HAP-1 (cell line): Measurements from ENCODE around the gene CNNM3.
"Not testable (repeated sequence)": the region's sequence is repeated elsewhere in the genome, so short reads cannot be mapped to it uniquely, and the experiment has no call there.

Source experiments
- DNase-seq, 2 experiments: peaks; one replicate each; pipeline ENCODE4 v3.0.0-alpha.2; 2016 to 2020; ENCODE audit warnings: low spot score in 2 of 2
- H3K27me3 ChIP-seq: fragments of 250-450 bp; sonication (Bioruptor Pico); 2 replicates; pipeline ENCODE4 v1.5.1; 2020; ENCODE audit warnings: low read depth, mild to moderate bottlenecking, moderate library complexity
- H3K36me3 ChIP-seq: fragments of 250-450 bp; sonication (Bioruptor Pico); replicated peaks from 2 replicates; pipeline ENCODE4 v1.5.1; 2020; ENCODE audit warnings: mild to moderate bottlenecking
- H3K4me1 ChIP-seq: fragments of 250-450 bp; sonication (Bioruptor Pico); 2 replicates; pipeline ENCODE4 v1.5.1; 2020; ENCODE audit warnings: mild to moderate bottlenecking
- H3K4me3 ChIP-seq: fragments of 250-450 bp; sonication (Bioruptor Pico); 2 replicates; pipeline ENCODE4 v1.5.1; 2020; ENCODE audit warnings: mild to moderate bottlenecking, moderate library complexity
- H3K9me3 ChIP-seq: fragments of 250-450 bp; sonication (Bioruptor Pico); 2 replicates; pipeline ENCODE4 v1.5.1; 2020; ENCODE audit warnings: mild to moderate bottlenecking, moderate library complexity
- in situ Hi-C: fragments of 300-500 bp; cut with MboI; formaldehyde crosslinking; loops from 3 replicates; pipeline ENCODE4 v1.14.3; 2020; ENCODE audit warnings: low sequenced_read_pairs, inconsistent platforms, mixed read lengths

CNNM3 gene

GRCh38 chr2:96848264-96848663, 32.2 kb downstream of the CNNM3 start:
- Histone ChIP-seq H3K27me3 (no peaks in the 10 kb centered on the region), H3K9me3 (no peaks in the 10 kb centered on the region)
- in situ Hi-C loops, result no loop called here

GRCh38 chr2:96852667-96853066, 36.6 kb downstream of the CNNM3 start:
- in situ Hi-C loops, result loop anchor here (25.0 kb wide), 1 partner anchor 260 kb away; the partner anchor contains the start of gene ANKRD36
- Histone ChIP-seq H3K27me3 (no peaks in the 10 kb centered on the region), H3K36me3 (peaks cover 44% of the 10 kb centered on the region), H3K9me3 (no peaks in the 10 kb centered on the region), H3K4me3 (no peak overlapping the region), H3K4me1 (peaks cover 5% of the 10 kb centered on the region)
- DNase-seq, result no peak

More at GRCh38 chr2:96848264-96848663, 32.2 kb downstream of the CNNM3 start:
- Histone ChIP-seq H3K36me3 (peaks cover 45% of the 10 kb centered on the region), H3K4me1 (no peaks in the 10 kb centered on the region), H3K4me3 (no peak overlapping the region)
- DNase-seq, result no peak

GRCh38 chr2:96853321-96853720, 37.3 kb downstream of the CNNM3 start:
- Histone ChIP-seq H3K27me3 (no peaks in the 10 kb centered on the region), H3K9me3 (no peaks in the 10 kb centered on the region), H3K36me3 (peaks cover 37% of the 10 kb centered on the region), H3K4me1 (peaks cover 7% of the 10 kb centered on the region), H3K4me3 (no peak overlapping the region)
- no peak for DNase-seq
- in situ Hi-C loops, result loop anchor here (25.0 kb wide), 1 partner anchor 259 kb away; the partner anchor contains the start of gene ANKRD36

GRCh38 chr2:96856776-96857666, 41.0 kb downstream of the CNNM3 start:
- Histone ChIP-seq H3K27me3 (no peaks in the 10 kb centered on the region), H3K4me1 (peaks cover 11% of the 10 kb centered on the region), H3K36me3 (peaks cover 30% of the 10 kb centered on the region), H3K9me3 (no peaks in the 10 kb centered on the region), H3K4me3 (peak overlapping the region; percentile 93)
- in situ Hi-C loops, result loop anchor here (5.0 to 25.0 kb wide), 2 partner anchors 95 to 255 kb away; partner anchors contain the start of gene ANKRD36
- DNase-seq, result peak; percentile 22 to 48

GRCh38 chr2:96857667-96858372, 41.8 kb downstream of the CNNM3 start, which contains the start of gene ANKRD39:
ANKRD39 (minus strand) TSS chr2:96858016; CDS start chr2:96857987, 29 bp downstream.
- Histone ChIP-seq H3K4me3 (peak within 1 kb of the TSS; percentile 93), H3K9me3 (no peaks in the 10 kb centered on the region), H3K4me1 (peaks cover 11% of the 10 kb centered on the region), H3K27me3 (no peaks in the 10 kb centered on the region), H3K36me3 (peaks cover 32% of the 10 kb centered on the region)
- DNase-seq, result peak; percentile 95 to 98
- in situ Hi-C loops, result loop anchor here (5.0 to 25.0 kb wide), 2 partner anchors 94 to 254 kb away; partner anchors contain the start of gene ANKRD36

GRCh38 chr2:96859099-96859649, 43.1 kb downstream of the CNNM3 start:
- Histone ChIP-seq H3K9me3 (no peaks in the 10 kb centered on the region), H3K4me1 (peaks cover 11% of the 10 kb centered on the region), H3K27me3 (no peaks in the 10 kb centered on the region), H3K36me3 (peaks cover 37% of the 10 kb centered on the region), H3K4me3 (no peak overlapping the region)
- DNase-seq, result peak in 1 of 2 experiments; percentile 48
- in situ Hi-C loops, result loop anchor here (5.0 to 25.0 kb wide), 2 partner anchors 93 to 253 kb away; partner anchors contain the start of gene ANKRD36

GRCh38 chr2:96859681-96860064, 43.6 kb downstream of the CNNM3 start:
- DNase-seq, result no peak
- Histone ChIP-seq H3K36me3 (peaks cover 42% of the 10 kb centered on the region), H3K27me3 (no peaks in the 10 kb centered on the region), H3K9me3 (no peaks in the 10 kb centered on the region), H3K4me3 (no peak overlapping the region), H3K4me1 (peaks cover 11% of the 10 kb centered on the region)
- in situ Hi-C loops, result loop anchor here (5.0 to 25.0 kb wide), 2 partner anchors 93 to 253 kb away; partner anchors contain the start of gene ANKRD36

- peaks cover 49% of the 10 kb centered on the region for H3K36me3 ChIP-seq
- H3K9me3 ChIP-seq, result no peaks in the 10 kb centered on the region
- DNase-seq, result no peak
- peaks cover 11% of the 10 kb centered on the region for H3K4me1 ChIP-seq
- no peak overlapping the region for H3K4me3 ChIP-seq
- in situ Hi-C loops, result loop anchor here (25.0 kb wide), 1 partner anchor 252 kb away; the partner anchor contains the start of gene ANKRD36
- H3K27me3 ChIP-seq, result no peaks in the 10 kb centered on the region
Measured at GRCh38 chr2:96860065-96861029, 44.3 kb downstream of the CNNM3 start.

GRCh38 chr2:96861074-96861473, 45.0 kb downstream of the CNNM3 start:
- no peak overlapping the region for H3K4me3 ChIP-seq
- H3K27me3 ChIP-seq, result no peaks in the 10 kb centered on the region
- H3K36me3 ChIP-seq, result peaks cover 56% of the 10 kb centered on the region
- no peak for DNase-seq
- peaks cover 11% of the 10 kb centered on the region for H3K4me1 ChIP-seq
- H3K9me3 ChIP-seq, result no peaks in the 10 kb centered on the region
- in situ Hi-C loops, result loop anchor here (25.0 kb wide), 1 partner anchor 251 kb away; the partner anchor contains the start of gene ANKRD36

GRCh38 chr2:96863056-96863455, 47.0 kb downstream of the CNNM3 start:
- in situ Hi-C loops, result loop anchor here (25.0 kb wide), 1 partner anchor 249 kb away; the partner anchor contains the start of gene ANKRD36

GRCh38 chr2:96863575-96864342, 47.7 kb downstream of the CNNM3 start:
- Histone ChIP-seq H3K4me1 (peaks cover under 1% of the 10 kb centered on the region; the same call in 1 of the 2 replicates), H3K36me3 (peaks cover 70% of the 10 kb centered on the region), H3K9me3 (no peaks in the 10 kb centered on the region), H3K4me3 (no peak overlapping the region), H3K27me3 (no peaks in the 10 kb centered on the region)
- in situ Hi-C loops, result loop anchor here (25.0 kb wide), 1 partner anchor 249 kb away; the partner anchor contains the start of gene ANKRD36
- no peak for DNase-seq

More at GRCh38 chr2:96863056-96863455, 47.0 kb downstream of the CNNM3 start:
- not testable (repeated sequence) for H3K4me1 ChIP-seq, H3K9me3 ChIP-seq, DNase-seq, H3K4me3 ChIP-seq, H3K27me3 ChIP-seq
- H3K36me3 ChIP-seq, result peaks cover 70% of the 10 kb centered on the region
